D721Med (cell line): Measurements from ENCODE around the gene MEF2B.
A peak's percentile ranks its signal among the peaks of the same experiment; 100 is the strongest.

Source experiments
- DNase-seq: peaks from one replicate; pipeline ENCODE4 v3.0.0; 2011; ENCODE audit warnings: low spot score; ENCODE audit not compliant: insufficient read length
- FAIRE-seq: peaks from 2 replicates; lab custom pipeline; 2011; peaks lifted over from hg19 to GRCh38; lab: Jason Lieb, UNC
- TF ChIP-seq, protein P1 (sequence below): IDR thresholded peaks from 2 replicates; pipeline ENCODE4 v1.5.1; 2012; ENCODE audit warnings: mild to moderate bottlenecking, control low read depth; ENCODE audit not compliant: insufficient read depth; ENCODE audit errors: missing control alignments

The MEF2B gene

GRCh38 chr19:19205416-19206410 is 35.6 kb upstream of the MEF2B start:
- no peak for FAIRE-seq
- no peak for DNase-seq
- TF ChIP-seq, protein P1, sequence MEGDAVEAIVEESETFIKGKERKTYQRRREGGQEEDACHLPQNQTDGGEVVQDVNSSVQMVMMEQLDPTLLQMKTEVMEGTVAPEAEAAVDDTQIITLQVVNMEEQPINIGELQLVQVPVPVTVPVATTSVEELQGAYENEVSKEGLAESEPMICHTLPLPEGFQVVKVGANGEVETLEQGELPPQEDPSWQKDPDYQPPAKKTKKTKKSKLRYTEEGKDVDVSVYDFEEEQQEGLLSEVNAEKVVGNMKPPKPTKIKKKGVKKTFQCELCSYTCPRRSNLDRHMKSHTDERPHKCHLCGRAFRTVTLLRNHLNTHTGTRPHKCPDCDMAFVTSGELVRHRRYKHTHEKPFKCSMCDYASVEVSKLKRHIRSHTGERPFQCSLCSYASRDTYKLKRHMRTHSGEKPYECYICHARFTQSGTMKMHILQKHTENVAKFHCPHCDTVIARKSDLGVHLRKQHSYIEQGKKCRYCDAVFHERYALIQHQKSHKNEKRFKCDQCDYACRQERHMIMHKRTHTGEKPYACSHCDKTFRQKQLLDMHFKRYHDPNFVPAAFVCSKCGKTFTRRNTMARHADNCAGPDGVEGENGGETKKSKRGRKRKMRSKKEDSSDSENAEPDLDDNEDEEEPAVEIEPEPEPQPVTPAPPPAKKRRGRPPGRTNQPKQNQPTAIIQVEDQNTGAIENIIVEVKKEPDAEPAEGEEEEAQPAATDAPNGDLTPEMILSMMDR = no peak

DNA sequence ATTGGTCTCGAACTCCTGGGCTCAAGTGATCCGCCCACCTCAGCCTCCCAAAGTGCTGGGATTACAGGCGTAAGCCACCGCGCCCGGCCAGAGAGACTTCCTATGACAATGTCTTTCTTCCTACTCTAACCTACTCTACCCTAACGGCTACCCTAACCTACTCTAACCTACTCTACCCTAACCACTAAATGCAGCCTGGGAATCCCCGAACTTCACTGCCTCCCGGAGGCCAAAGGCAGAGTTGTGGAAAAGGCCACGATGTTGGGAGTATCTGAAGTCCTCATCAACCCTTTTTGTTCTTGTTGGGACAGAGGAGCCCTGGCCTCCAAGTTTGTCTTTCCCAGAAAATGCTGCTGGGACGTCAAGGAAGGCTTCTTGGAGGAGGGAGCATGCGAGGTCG is 34.1 kb upstream of the MEF2B start:
- TF ChIP-seq, protein P1 = no peak
- no peak for DNase-seq
- FAIRE-seq = no peak

DNA sequence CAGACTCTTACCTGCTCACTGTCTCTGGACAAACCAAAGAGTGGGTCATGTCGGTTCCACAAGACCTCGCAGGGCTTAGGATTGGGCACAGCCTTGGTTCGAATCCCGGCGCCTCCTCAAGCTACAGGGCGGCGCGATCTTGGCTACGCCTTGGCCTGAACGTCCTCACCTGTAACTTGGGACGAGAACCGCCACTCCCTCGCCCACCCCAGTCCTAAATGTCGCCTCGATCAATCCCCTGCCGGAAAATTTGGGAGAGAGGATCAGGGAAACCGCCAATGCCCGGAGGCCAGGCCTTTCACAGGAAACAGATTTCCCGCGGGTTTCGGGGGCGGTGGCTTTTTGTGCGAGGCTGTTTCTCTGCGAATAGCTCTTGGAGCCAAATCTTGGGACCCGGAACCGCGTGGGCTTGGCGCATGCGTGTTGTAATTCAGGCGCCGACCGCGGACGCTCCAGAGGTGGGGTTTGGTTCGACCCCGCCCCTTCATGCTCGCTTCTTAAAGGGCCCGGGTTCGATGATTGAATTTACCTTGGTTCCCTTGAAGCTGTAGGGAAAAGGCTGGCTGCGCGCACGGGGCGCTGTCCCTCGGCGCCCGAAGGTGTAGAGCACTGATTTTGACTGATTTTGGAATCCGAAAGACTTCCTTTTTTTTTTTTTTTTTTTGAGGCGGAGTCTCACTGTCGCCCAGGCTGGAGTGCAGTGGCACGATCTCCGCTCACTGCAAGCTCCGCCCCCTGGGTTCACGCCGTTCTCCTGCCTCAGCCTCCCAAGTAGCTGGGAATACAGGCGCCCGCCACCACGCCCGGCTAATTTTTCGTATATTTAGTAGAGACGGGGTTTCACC is 33.2 kb upstream of the MEF2B start, which contains the start of gene NR2C2AP:
NR2C2AP (minus strand) TSS at position 403 of the 845 bp plus-strand sequence; CDS start at position 49, 354 bp downstream.
- DNase-seq (peak; percentile 99), FAIRE-seq (no peak)
- TF ChIP-seq, protein P1 = no peak

GRCh38 chr19:19202707-19203011 is 32.6 kb upstream of the MEF2B start:
- TF ChIP-seq, protein P1 = no peak
- FAIRE-seq = no peak
- no peak for DNase-seq

DNA sequence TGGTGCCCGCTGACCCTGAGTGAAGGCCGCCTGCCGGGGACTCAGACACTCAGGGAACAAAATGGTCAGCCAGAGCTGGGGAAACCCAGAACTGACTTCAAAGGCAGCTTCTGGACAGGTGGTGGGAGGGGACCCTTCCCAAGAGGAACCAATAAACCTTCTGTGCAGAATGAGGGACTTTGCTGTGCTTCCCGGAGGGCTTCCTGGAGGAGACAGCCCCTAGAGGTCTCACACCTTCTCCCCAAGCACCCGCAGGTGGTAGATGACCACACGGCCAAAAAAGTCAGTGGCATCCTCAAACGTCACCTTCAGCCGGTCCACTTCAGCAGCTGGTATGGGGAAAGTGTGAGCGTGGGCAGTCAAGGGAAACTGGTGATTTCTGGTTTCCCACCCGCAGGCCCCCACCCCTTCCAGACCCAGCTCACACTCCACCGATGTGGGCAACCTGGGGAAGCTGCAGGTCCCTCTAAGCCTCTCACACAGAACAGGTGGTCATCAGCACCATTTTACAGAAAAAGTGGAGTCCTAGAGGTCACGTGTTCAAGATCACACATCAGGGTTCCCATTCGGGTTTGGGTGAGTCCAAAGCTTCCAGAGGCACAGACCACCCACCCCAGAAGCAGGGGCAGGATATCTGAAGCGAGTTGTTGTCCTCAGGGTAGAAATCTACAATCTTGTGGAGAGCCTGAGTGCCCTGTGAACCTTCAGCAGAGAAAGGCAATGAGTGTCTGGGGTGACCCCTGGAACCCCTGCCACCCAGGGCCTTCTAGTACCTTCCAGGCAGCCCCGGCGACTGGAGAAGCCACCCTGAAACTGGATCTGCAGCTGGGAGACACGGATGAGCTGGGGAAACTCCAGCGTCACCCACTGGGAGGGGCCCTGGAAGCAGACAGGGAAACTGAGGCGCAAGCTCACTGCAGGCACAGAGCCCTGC is 31.9 kb upstream of the MEF2B start:
- FAIRE-seq = no peak
- TF ChIP-seq, protein P1 = no peak
- DNase-seq = no peak

DNA sequence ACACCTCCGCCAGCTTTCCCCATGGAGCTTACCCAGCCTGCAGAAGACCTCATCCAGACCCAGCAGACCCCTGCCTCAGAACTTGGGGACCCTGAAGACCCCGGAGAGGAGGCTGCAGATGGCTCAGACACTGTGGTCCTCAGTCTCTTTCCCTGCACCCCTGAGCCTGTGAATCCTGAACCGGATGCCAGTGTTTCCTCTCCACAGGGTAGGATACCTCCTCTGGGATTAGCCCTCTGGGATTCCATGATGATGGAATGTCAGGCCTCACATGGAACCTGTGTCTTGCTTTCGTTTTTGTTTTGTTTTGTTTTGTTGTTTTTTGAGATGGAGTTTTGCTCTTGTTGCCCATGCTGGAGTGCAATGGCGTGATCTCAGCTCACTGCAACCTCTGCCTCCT is 23.9 kb upstream of the MEF2B start:
- FAIRE-seq (no peak), DNase-seq (no peak)
- TF ChIP-seq, protein P1 = no peak
